WTC11 (cell line): ENCODE results near the gene GAS6. TPM values are rescaled to one million over a fixed set of nuclear protein-coding genes. Genes with fewer than 3 reads are reported as not detected.
"Not testable (repeated sequence)": the region's sequence is repeated elsewhere in the genome, so short reads cannot be mapped to it uniquely, and the experiment has no call there.

Experiments
- ATAC-seq: fragments of 200-7000 bp; cut with Tn5 transposase; 2 replicates; pipeline ENCODE4 v1.10.0; 2021; ENCODE audit warnings: mild to moderate bottlenecking, moderate library complexity
- CTCF ChIA-PET: fragments of 300-600 bp; sonication (Branson Sonifier 250); formaldehyde crosslinking; loops from one replicate; lab custom pipeline; 2021; ENCODE audit warnings: antibody characterized with exemption; lab: Charles Lee
- POLR2A ChIA-PET: fragments of 350-600 bp; sonication (Branson Sonifier 250); formaldehyde crosslinking; loops from one replicate; lab custom pipeline; 2021; ENCODE audit warnings: antibody characterized with exemption; lab: Charles Lee
- DNase-seq: peaks from one replicate; pipeline ENCODE4 v3.0.0; 2021; ENCODE audit warnings: low spot score
- H3K27ac Mint-ChIP-seq: 2 replicates; pipeline ENCODE4 v1.8.0; 2021; ENCODE audit warnings: mixed read lengths
- H3K27me3 Mint-ChIP-seq: 2 replicates; pipeline ENCODE4 v1.8.0; 2021; ENCODE audit warnings: low read depth, mild to moderate bottlenecking, moderate library complexity, mixed read lengths
- H3K36me3 Mint-ChIP-seq: 2 replicates; pipeline ENCODE4 v1.8.0; 2021; ENCODE audit warnings: mixed read lengths
- H3K4me1 Mint-ChIP-seq: 2 replicates; pipeline ENCODE4 v1.8.0; 2022; ENCODE audit warnings: mixed read lengths
- H3K4me3 Mint-ChIP-seq: 2 replicates; pipeline ENCODE4 v1.8.0; 2021; ENCODE audit warnings: mild to moderate bottlenecking, moderate library complexity, mixed read lengths
- H3K9me3 Mint-ChIP-seq: 2 replicates; pipeline ENCODE4 v1.8.0; 2021; ENCODE audit warnings: mixed read lengths
- FOXP4 ChIP-seq: sonication (generic); formaldehyde crosslinking; IDR thresholded peaks from 2 replicates; pipeline ENCODE4 v1.8.0; 2022; ENCODE audit warnings: mild to moderate bottlenecking, missing genetic modification reagents
- GABPB1 ChIP-seq: sonication (generic); formaldehyde crosslinking; IDR thresholded peaks from 2 replicates; pipeline ENCODE4 v1.8.1; 2023; ENCODE audit warnings: mild to moderate bottlenecking, missing genetic modification reagents
- GRHL2 ChIP-seq: fragments of 250-450 bp; sonication (Bioruptor Pico); IDR thresholded peaks from 2 replicates; pipeline ENCODE4 v1.8.0; 2022; ENCODE audit warnings: mild to moderate bottlenecking, moderate library complexity; ENCODE audit not compliant: insufficient replicate concordance, severe bottlenecking
- NFATC4 ChIP-seq: fragments of 250-450 bp; sonication (Bioruptor Pico); IDR thresholded peaks from 2 replicates; pipeline ENCODE4 v1.9.0; 2021; ENCODE audit warnings: mild to moderate bottlenecking
- NFE2L1 ChIP-seq: sonication (generic); formaldehyde crosslinking; IDR thresholded peaks from 2 replicates; pipeline ENCODE4 v1.8.1; 2023; ENCODE audit warnings: missing genetic modification reagents
- RELA ChIP-seq: sonication (generic); formaldehyde crosslinking; IDR thresholded peaks from 2 replicates; pipeline ENCODE4 v1.8.1; 2022; ENCODE audit warnings: missing genetic modification reagents, mild to moderate bottlenecking, borderline replicate concordance
- TP53 ChIP-seq: sonication (generic); formaldehyde crosslinking; IDR thresholded peaks from 2 replicates; pipeline ENCODE4 v1.8.1; 2023; ENCODE audit warnings: mild to moderate bottlenecking, missing genetic modification reagents
- ZNF281 ChIP-seq: sonication (generic); formaldehyde crosslinking; IDR thresholded peaks from 2 replicates; pipeline ENCODE4 v1.8.0; 2023; ENCODE audit warnings: mild to moderate bottlenecking, missing genetic modification reagents
- ZNF532 ChIP-seq: fragments of 250-450 bp; sonication (Bioruptor Pico); IDR thresholded peaks from 2 replicates; pipeline ENCODE4 v1.9.0; 2021; ENCODE audit warnings: mild to moderate bottlenecking, borderline replicate concordance
- total RNA-seq: library from RNA; stranded (reverse); gene quantifications from 3 replicates; pipeline ENCODE4 v1.2.3, GENCODE V29; 2021

Gene GAS6
- total RNA-seq, 1 experiment from 2014 or later: 29.4 TPM

- DNase-seq: no peak
- Mint-ChIP-seq H3K4me1 (peaks cover 7% of the 10 kb centered on the region), H3K27ac (no peak overlapping the region), H3K4me3 (no peak overlapping the region), H3K9me3 (no peaks in the 10 kb centered on the region), H3K36me3 (peaks cover 18% of the 10 kb centered on the region), H3K27me3 (no peaks in the 10 kb centered on the region)
- no peak for ATAC-seq
- CTCF ChIA-PET: no interaction called here
- POLR2A ChIA-PET: no interaction called here
- TF ChIP-seq NFE2L1 (CRISPR knock-in tag) (no peak), GRHL2 (no peak), FOXP4 (CRISPR knock-in tag) (no peak), ZNF281 (CRISPR knock-in tag) (no peak)
- TF ChIP-seq, all 79 proteins: peak for 0
Observed at GRCh38 chr13:113832205-113832604, 31.7 kb downstream of the GAS6 start.

GRCh38 chr13:113831061-113831460, 32.8 kb downstream of the GAS6 start:
- CTCF ChIA-PET: no interaction called here
- ATAC-seq (no peak), DNase-seq (no peak)
- H3K36me3 Mint-ChIP-seq: peaks cover 21% of the 10 kb centered on the region
- no peaks in the 10 kb centered on the region for H3K27me3 Mint-ChIP-seq
- no peak overlapping the region for H3K4me3 Mint-ChIP-seq
- no peak for TF ChIP-seq ZNF532 (CRISPR knock-in tag)
- TF ChIP-seq ZNF281 (CRISPR knock-in tag): no peak
- no peak for TF ChIP-seq GABPB1 (CRISPR knock-in tag)
- TF ChIP-seq TP53 (CRISPR knock-in tag): no peak
- no peak for TF ChIP-seq RELA (CRISPR knock-in tag)
- no peak for TF ChIP-seq NFATC4 (CRISPR knock-in tag)
- TF ChIP-seq, all 79 proteins: peak for 0
- no peaks in the 10 kb centered on the region for H3K9me3 Mint-ChIP-seq
- peaks cover 3% of the 10 kb centered on the region; the same call in 1 of the 2 replicates for H3K4me1 Mint-ChIP-seq
- H3K27ac Mint-ChIP-seq: no peak overlapping the region
- POLR2A ChIA-PET: no interaction called here

- H3K27ac Mint-ChIP-seq, POLR2A ChIA-PET, CTCF ChIA-PET, H3K27me3 Mint-ChIP-seq, DNase-seq, H3K9me3 Mint-ChIP-seq, H3K4me3 Mint-ChIP-seq, ATAC-seq, H3K4me1 Mint-ChIP-seq: not testable (repeated sequence)
- H3K36me3 Mint-ChIP-seq: peaks cover 21% of the 10 kb centered on the region
Observed at GRCh38 chr13:113830426-113830950, 33.4 kb downstream of the GAS6 start.
